Cardiac muscle cell (in vitro differentiated cells and primary cell): ENCODE results near the gene ZC2HC1B. TPM values are rescaled to one million over a fixed set of nuclear protein-coding genes. Genes with fewer than 3 reads are reported as not detected.
A peak's percentile ranks its signal among the peaks of the same experiment; 100 is the strongest.

ENCODE experiments used
- DNase-seq, 2 donors: peaks; one replicate each; pipeline versions ENCODE4 v3.0.0 to v3.0.0-alpha.2; 2010 to 2017; ENCODE audit warnings: low read depth in 1 of 2, low spot score in 1 of 2
- H3K27ac ChIP-seq: fragments of 200-600 bp; sonication (generic); 2 replicates; pipeline ENCODE4 v1.5.1; 2016
- H3K27me3 ChIP-seq: fragments of 200-600 bp; sonication (generic); 2 replicates; pipeline ENCODE4 v1.6.0; 2016; ENCODE audit warnings: control low read depth
- H3K36me3 ChIP-seq: fragments of 200-600 bp; sonication (generic); 2 replicates; pipeline ENCODE4 v1.5.1; 2016; ENCODE audit warnings: control low read depth
- H3K4me1 ChIP-seq: fragments of 200-600 bp; sonication (generic); 2 replicates; pipeline ENCODE4 v1.8.1; 2017; ENCODE audit warnings: low read depth, mild to moderate bottlenecking, mixed run types
- H3K4me3 ChIP-seq: fragments of 200-600 bp; sonication (generic); 2 replicates; pipeline ENCODE4 v1.5.1; 2016; ENCODE audit warnings: mild to moderate bottlenecking
- H3K9me3 ChIP-seq: fragments of 200-600 bp; sonication (generic); 2 replicates; pipeline ENCODE4 v1.5.1; 2017; ENCODE audit warnings: low read depth, mild to moderate bottlenecking, control low read depth
- polyA plus RNA-seq: library from polyadenylated mRNA; unstranded; fragments of >200 nt; fragmentation: Nextera tagmentation; extraction: Ambion mirVana; gene quantifications from 2 replicates; pipeline ENCODE4 v1.2.1, GENCODE V29; 2016
- total RNA-seq: library from RNA; depleted of rRNA; stranded (reverse); fragments of >200 nt; gene quantifications from 2 replicates; pipeline ENCODE4 v1.2.3, GENCODE V29; 2016
- TF ChIP-seq, protein P1 (sequence below): IDR thresholded peaks from 2 replicates; pipeline ENCODE4 v1.5.1; 2012; ENCODE audit warnings: low read depth, mild to moderate bottlenecking, low read length

Gene ZC2HC1B, protein sequence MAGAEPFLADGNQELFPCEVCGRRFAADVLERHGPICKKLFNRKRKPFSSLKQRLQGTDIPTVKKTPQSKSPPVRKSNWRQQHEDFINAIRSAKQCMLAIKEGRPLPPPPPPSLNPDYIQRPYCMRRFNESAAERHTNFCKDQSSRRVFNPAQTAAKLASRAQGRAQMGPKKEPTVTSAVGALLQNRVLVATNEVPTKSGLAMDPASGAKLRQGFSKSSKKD
- not detected in 2 replicates for total RNA-seq
- polyA plus RNA-seq: not detected in 2 replicates

DNA sequence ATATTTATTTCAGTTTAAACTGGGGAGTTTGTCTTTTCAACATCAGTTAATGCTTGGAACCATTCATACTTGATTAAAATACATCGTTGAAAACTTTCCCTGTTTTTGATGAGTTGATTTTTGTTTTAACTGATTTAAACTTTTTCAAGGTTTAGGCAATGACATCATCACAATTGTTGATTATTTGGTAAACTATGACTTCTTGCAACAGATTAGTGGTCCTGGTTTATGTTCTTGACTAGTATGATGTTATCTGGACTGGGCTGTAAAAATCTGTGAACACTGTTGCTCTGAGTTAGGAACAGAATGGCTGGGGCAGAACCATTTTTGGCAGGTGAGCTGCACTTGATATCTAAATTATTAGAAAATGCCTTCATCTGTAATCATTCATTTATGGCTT lies at the start of gene ZC2HC1B:
Gene ZC2HC1B, plus strand, starts transcription at position 241 of the 400 bp plus-strand sequence. Its CDS starts 66 bp downstream, at position 307.
- Histone ChIP-seq H3K4me3 (no peak within 1 kb of the TSS), H3K27me3 (no peaks in the 10 kb centered on the region), H3K27ac (no peak within 1 kb of the TSS), H3K9me3 (no peaks in the 10 kb centered on the region), H3K36me3 (peaks cover 44% of the 10 kb centered on the region), H3K4me1 (no peaks in the 10 kb centered on the region)
- TF ChIP-seq, protein P1, sequence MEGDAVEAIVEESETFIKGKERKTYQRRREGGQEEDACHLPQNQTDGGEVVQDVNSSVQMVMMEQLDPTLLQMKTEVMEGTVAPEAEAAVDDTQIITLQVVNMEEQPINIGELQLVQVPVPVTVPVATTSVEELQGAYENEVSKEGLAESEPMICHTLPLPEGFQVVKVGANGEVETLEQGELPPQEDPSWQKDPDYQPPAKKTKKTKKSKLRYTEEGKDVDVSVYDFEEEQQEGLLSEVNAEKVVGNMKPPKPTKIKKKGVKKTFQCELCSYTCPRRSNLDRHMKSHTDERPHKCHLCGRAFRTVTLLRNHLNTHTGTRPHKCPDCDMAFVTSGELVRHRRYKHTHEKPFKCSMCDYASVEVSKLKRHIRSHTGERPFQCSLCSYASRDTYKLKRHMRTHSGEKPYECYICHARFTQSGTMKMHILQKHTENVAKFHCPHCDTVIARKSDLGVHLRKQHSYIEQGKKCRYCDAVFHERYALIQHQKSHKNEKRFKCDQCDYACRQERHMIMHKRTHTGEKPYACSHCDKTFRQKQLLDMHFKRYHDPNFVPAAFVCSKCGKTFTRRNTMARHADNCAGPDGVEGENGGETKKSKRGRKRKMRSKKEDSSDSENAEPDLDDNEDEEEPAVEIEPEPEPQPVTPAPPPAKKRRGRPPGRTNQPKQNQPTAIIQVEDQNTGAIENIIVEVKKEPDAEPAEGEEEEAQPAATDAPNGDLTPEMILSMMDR: no peak
- DNase-seq: no peak

DNA sequence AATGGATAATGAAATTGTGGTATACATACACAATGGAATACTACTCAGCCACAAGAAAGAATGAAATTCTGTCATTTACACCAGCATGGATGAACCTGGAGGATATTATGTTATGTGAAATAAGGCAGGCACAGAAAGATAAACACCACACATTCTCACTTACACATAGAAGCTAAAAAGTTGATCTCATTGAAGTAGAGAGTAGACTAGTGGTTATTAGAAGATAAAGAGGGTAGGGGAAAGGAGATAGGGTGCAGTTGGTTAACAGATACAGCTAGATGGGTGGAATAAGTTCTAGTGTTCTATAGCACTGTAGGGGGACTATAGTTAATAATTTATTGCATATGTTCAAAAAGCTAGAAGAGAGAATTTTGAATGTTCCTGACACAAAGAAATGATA lies 46.7 kb upstream of the ZC2HC1B start:
- Histone ChIP-seq H3K36me3 (no peaks in the 10 kb centered on the region), H3K27ac (no peak overlapping the region)
- no peak for DNase-seq

DNA sequence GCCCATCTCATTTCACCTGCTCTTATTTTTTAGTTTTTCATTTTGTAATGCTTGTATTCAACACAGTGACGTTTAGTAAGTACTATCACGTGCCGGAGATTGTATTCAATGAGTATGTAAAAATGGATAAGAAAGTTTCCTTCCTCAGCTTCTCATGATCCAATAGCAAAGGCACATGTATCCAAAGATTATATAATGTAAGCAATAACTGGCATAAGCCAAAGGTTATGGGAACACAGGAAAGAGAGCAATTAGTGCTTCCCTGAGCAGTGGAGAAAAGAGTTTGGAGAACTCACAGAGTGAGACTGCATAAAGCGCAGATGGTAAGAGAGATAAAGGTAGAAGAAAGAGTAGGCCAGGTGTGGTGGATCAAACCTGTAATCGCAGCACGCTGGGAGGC lies 42.9 kb upstream of the ZC2HC1B start:
- no peaks in the 10 kb centered on the region for H3K27me3 ChIP-seq
- H3K9me3 ChIP-seq: no peaks in the 10 kb centered on the region
- H3K4me3 ChIP-seq: no peak overlapping the region
- no peak for DNase-seq
- peaks cover 8% of the 10 kb centered on the region for H3K36me3 ChIP-seq
- H3K27ac ChIP-seq: no peak overlapping the region
- TF ChIP-seq, protein P1: no peak
- H3K4me1 ChIP-seq: no peaks in the 10 kb centered on the region

More for the DNA sequence above, 46.7 kb upstream of the ZC2HC1B start:
- Histone ChIP-seq H3K4me3 (no peak overlapping the region), H3K9me3 (no peaks in the 10 kb centered on the region), H3K4me1 (no peaks in the 10 kb centered on the region), H3K27me3 (no peaks in the 10 kb centered on the region)
- TF ChIP-seq, protein P1: no peak

DNA sequence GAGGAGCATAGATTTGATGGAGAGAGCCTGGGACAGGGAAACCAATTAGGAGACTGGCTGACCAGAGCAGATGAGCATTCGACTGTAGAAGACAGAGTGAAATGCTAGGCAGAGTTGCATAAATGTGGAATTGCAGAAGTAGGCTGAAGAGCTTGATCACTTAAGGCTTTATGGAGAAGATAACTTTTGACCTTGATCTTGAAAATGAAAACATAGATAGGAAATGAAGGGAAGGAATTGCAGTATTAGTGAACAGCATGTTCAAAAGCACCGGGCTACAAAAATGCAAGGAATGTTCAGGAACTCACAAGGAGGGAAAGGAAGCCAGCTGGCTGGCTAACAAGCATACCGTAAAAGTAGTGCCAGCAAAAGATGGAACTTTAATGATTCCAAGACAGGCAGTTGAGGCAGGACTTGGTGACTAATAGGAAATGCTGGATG lies 41.7 kb upstream of the ZC2HC1B start:
- Histone ChIP-seq H3K4me3 (no peak overlapping the region), H3K27me3 (no peaks in the 10 kb centered on the region), H3K9me3 (no peaks in the 10 kb centered on the region), H3K27ac (no peak overlapping the region), H3K36me3 (peaks cover 8% of the 10 kb centered on the region), H3K4me1 (no peaks in the 10 kb centered on the region)
- TF ChIP-seq, protein P1: no peak
- DNase-seq: peak in 1 of 2 donors; percentile 74

DNA sequence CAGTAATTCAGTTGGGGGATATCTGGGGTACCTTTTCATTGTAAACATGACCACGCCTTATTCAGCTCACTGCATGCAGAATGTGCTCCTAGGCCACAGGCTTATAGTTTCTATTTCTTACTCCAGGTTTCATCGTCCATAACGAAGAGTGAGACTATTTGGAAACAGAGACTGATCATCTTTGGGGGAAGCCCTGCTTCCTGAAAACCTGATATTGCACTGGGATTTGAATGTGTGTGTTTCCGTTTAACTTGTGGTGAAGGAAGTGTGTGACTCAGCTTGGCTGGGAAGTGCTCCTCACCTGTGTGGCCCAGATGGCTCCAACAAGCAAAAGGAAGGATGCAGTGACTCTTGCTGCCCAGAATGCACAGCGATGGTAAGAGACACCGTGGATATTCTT lies 40.7 kb upstream of the ZC2HC1B start:
- H3K27me3 ChIP-seq: no peaks in the 10 kb centered on the region

More for the DNA sequence above, 40.7 kb upstream of the ZC2HC1B start:
- Histone ChIP-seq H3K4me1 (no peaks in the 10 kb centered on the region), H3K36me3 (peaks cover 8% of the 10 kb centered on the region), H3K9me3 (no peaks in the 10 kb centered on the region), H3K27ac (no peak overlapping the region), H3K4me3 (no peak overlapping the region)
- peak in 1 of 2 donors; percentile 25 for DNase-seq
- TF ChIP-seq, protein P1: no peak
